Colon (tissue), 2 donors: ENCODE results near the gene MRGPRD.

Experiments
- FAIRE-seq: peaks from 2 replicates; lab custom pipeline; 2012; peaks lifted over from hg19 to GRCh38; lab: Jason Lieb, UNC
- donor health status: control.
- donor health status: control.

Gene MRGPRD, protein sequence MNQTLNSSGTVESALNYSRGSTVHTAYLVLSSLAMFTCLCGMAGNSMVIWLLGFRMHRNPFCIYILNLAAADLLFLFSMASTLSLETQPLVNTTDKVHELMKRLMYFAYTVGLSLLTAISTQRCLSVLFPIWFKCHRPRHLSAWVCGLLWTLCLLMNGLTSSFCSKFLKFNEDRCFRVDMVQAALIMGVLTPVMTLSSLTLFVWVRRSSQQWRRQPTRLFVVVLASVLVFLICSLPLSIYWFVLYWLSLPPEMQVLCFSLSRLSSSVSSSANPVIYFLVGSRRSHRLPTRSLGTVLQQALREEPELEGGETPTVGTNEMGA

DNA sequence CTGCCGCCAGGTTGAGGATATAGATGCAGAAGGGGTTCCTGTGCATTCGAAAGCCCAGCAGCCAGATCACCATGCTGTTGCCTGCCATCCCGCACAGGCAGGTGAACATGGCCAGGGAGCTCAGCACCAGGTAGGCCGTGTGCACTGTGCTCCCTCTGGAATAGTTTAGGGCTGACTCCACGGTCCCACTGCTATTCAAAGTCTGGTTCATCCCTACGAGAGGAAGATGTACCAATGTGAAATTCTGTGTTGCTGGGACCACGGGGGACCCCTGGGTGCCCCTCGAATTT is at the start of gene MRGPRD:
Gene MRGPRD, minus strand, starts transcription at position 211 of the 290 bp plus-strand sequence. Its CDS starts 0 bp downstream, at position 211.
- FAIRE-seq, result no peak

DNA sequence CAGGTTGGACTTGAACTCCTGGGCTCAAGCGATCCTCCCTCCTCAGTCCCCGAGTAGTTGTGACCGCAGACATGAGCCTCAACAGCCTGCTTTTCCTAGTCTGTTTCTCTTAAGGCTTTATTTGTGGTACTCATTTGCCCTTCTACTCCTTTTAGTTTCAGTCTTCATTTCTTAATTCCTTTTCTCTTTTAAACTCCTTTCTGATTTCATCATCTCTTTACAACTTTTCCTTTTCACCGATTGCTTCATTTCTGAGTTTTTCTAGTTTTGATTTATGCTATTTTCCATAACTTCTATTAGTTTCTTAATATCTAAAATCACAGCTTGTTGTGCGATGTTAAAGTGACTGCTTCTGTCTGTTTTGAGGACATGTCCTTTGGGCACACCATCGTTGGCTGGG is 49.5 kb upstream of the MRGPRD start:
- no peak for FAIRE-seq

DNA sequence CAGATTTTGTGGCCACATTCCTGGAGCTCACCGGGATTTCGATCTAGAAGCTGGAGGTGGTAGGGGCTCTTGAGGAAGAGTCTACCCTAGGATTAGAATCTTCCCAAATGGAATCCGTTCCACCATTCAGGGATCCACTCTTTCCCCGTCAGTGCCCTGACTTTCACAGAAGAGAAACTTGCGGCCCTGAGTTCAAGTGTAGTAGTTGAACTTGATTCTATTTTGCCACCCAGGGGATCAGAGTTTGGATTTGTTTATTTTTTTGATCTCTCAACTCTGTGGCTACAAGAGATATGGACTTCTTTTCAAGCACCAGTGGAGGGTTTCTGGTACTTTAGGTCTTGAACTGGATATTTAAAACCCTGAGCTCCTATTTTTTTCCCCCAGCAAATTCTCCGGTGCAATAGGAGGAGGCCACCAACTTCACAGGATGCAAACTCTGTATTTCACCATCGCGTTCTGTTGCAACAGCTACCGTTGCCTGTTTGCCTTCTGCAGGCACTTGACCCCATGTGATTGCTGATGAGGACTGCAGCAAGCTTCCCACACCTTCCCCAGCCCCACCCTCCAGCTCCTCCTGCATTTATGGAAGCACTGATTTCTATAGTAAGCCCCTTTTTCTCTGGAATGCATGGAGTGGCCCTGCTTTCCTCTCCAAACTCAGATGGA is 47.1 kb upstream of the MRGPRD start:
- FAIRE-seq, result no peak

DNA sequence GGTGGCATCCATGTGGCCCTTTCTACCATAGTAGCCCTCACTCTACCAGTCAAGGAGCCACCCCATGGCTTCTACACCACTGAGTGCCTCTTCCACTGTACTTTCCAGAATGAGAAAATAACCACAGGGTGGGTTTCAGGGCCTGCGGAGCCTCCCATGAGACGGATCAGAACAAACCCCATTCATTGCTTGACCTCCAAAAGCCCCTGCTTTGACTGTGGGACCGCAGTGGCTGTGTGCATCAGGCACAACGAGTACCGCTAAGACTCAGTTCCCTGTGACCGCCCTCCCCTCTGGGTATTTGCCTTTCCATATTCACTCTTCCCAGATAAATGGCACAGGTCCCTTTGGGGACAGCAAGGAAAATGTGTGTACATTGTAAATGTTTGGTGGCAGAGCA is 43.7 kb upstream of the MRGPRD start:
- FAIRE-seq, result no peak

DNA sequence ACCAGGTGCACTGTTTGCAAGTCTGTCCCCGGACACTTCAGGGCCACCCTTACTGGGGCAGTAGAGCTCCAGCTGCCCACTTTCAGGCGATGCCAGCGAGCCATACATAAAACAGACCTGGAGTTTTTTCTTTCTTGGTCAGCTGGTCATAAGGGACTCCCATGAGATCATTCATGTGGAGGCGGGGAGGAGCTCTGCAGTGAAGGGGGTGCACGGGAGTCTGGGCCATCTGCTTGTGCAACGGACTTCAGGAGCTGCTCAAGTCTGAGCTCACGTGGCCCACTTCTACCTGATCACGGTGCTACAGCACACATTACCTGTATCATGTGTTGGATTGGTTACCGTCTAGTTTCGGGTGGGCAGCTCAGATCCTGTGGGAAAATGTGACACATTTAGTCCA is 41.5 kb upstream of the MRGPRD start:
- FAIRE-seq, result no peak

DNA sequence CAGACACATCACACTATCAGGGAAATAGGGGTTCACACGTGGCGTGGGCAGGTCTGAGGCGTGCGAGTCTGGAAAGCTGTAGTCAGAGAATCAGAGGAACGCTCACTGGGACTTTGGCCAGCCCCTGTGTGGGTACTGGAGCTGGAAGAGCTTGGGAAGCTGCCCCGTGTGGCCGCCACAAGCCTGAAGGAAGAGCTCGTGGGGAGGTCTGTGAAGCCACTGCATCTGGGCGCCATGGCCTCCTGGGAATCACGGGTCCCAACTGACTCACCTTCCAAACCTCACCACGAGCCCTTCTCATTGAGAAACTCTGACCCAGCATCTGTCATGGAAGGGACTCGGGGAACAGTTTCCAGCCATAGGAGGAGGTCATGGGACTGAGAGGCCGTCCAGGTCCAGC is 38.1 kb upstream of the MRGPRD start:
- FAIRE-seq, result no peak

DNA sequence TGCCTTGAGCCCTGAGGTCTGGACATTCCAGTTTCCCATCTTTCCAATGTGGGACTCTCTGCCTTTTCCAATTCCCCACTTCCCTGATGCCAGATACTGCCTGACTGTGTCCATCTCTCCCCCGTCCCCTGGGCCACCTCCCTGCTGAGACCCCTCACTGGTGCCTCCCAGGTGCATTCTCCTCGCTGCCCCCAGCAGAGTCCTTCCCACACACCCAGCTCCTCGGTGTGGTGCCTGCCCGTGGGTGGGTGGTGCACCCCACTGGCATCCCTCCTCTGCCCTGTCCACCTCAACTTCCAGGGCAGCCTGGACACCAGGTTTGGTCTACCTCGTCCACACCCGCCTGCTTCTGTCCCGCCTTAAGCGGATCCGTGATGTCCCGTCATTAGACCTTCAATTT is 37.2 kb upstream of the MRGPRD start:
- no peak for FAIRE-seq

DNA sequence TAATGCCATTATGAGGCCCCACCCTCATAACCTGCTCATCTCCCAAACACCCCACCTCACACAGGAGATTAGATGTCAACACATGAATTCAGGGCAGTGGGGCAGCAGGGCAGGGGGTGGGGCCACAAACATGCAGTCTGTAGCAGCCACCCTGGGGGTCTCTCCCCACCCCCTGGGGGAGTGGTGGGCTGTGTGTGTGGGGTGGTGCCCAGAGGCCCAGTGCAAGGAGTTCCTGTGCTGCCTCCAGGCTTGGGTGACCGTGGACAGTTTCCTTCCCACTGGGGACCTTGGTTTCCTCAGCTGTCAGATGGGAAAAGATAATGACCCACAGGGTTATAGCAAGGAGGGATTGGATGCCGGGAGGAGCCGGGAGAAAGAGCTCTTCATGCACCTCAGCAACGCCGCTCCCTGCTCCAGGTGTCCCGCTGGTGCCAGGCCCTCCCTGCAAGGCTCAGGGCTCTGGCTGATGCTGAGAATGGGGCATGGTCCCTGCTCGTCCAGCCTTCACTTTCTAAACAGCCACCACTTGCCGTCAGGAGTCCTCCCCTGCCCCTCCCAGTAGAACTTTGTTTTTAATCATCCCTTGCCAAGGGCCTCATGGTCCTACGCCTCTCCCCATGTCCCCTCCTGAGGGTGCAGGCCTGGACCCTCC is 34.2 kb upstream of the MRGPRD start:
- no peak for FAIRE-seq

DNA sequence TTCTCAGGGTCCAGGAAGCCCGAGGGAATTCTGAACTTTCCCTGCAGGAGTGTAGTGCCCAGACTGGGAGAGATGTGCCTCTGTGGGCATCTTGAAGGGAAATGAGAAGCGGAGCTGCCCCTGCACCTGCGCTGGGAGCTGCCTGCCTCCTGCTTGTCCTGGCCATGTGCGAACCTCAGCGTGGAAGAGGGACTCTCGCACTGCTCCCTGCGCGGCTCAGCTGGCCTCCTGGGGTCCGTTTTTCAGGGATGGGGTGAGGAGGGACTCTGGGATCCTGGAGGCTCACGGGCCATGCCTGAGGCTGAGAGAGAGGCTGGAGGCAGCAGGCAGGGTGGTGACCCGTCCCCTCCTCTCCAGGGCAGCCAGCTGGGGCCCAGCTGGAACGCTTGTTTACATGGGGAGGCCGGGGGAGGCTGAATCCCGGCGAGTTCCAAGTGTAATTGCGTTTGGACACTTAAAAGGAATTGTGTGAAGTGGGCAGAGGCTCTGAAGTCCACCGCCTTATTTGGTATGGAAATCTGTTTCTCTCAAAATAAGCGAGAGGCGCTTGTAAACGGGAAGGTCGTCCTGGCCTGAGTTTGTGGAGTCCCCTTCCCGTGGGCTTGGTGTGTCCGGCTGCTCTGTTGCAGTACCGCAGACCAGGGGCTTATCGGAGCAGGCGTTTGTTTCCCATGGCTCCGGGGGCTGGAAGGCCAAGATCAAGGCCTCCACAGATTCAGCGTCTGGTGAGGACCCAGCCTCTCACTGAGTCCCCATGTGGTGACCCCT is 33.5 kb upstream of the MRGPRD start:
- no peak for FAIRE-seq

DNA sequence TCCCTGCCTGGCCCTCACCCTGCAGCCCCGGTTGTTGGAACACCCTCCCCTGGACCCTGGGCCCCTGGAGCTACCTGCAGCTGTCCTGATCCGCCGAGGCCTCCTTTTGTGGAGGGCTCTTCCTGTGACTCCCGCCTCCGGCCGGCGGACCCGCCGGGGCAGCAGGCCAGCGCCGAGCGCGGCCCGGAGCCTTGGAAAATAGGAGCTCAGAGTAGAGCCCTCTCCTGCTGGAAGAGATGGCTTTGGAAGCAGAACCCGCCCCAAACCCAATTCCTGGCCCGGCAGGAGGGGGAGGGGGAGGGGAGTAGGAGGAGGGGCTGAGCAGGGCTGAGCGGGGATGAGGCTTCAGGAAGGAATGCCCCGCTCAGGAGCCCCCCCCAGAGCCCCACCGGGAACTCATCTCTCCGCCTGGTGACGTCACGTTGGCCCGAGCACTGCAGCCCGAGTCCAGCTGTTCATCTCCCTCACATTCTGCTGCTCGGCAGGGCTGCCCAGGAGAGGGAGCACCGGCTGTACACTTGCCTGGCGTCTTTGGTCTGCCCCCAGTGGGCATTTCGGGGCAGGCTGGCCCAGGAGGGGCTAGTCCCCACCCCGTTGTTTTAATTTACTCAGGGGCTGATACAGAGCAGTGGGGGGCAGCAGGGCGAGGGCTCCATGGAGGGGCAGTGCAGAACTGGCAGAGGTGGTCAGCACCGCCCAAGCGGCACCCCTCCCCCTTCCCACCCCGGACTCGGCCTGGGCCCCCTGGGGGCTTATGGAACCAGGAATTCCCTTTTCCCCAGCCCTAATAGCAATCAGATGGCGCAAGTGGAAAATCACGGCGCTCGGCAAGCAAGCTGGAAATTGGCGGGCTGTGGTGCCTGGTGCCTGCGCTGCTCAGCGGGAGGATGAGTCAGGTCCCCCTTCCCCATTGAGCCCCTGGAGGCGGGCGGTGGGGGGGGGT is 32.5 kb upstream of the MRGPRD start, which contains the start of gene MRGPRF:
Gene MRGPRF, minus strand, starts transcription at position 238 of the 943 bp plus-strand sequence. CDS start 3,345 bp downstream, outside the sequence.
- FAIRE-seq, result no peak

DNA sequence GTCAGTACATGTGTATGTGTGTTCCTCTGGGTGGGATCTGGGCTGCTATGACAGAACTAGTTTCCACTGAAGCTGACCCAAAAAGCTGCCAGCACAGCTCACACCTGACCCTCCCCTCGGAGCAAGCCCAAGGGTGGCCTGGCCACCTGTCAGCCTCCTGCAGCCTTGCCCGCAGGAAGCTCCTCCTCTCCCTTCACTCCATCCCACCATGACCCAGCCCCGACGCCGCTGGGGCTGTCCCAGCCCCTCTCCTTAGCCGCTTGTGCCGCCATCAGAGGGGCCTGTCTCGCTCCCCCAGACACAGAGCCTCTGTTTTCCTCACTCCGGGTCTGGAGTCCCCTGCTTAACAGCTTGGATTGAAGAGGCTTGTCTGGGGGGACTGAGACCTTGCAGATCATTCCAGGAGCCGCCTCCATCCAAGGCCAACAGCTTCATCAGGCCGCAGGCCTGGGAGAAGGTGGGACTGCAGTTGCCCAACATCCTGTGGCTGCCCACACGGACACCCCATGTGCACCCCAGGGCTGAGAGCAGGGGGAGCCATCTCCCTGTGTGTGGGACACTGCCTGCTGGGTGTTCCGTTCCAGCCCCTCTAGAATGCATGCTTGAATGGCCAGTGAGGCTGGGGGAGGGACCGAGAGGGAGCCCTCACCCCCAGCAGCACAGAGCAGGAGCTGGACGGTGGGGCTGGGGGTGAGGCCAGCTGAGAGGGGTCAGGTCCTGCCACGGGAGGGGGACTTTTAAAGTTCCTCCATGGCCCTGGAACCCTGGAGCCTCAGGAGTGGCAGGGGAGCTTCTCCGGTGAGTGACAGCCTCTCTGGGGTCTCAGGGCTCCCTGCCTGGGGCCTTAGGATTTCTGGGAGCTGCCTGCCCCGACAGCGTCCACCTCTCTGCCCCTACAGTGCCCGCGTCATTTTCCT is 31.6 kb upstream of the MRGPRD start:
- FAIRE-seq, result no peak

DNA sequence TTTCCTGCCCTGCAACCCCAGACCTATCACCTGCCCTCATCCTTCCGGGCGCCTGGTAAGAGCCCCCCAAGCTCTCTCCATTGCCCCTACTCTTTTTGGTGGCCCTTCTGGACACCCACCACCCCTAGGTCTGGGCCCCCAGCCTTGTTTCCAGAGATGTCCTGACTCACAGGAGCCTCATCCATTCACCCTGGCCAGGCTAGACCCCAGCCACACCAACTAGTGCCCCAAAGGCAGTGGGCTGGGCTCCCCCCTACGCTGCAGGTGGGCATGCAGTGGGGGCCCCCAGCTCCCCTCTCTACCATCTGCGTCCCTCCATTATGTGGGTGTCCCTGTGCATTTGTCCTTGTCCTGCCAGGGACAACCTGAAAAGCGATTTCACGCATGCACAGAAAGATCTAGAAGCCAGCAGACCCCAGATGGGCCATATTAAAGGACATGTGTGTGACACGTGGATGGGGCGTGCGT is 30.9 kb upstream of the MRGPRD start:
- no peak for FAIRE-seq

DNA sequence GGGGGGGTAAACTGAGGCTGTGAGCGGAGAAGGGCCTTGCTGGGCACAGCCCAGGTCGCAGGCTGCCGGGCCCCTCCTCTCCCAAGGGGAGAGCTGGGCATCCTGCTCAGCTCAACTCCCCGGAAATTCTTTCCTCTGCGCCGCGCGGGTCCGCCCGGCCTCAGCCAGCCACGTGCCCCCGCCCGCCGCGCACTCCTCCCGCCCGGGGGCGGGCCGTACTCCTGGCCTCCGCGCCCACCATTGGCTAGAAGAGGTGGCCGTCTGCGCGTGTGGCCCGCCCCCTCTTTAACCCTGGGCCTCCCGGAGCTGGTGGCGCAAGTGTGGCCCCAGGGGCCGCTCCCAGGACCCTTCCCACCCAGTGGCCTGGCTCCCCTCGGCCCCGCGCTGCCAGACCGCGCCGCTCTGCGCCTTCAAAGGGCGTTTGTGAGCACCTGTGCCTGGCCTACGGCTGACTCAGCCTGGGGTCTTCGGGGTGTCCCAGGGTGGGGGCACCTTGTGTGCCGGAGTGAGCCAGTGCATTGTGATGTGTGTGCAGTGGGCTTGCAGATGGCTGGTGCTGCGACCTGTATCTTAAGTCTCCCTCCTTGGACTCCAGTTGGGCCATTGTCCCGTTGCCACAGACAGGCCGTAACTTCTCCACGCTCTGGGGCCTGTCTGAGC is 30.3 kb upstream of the MRGPRD start:
- FAIRE-seq, result no peak

DNA sequence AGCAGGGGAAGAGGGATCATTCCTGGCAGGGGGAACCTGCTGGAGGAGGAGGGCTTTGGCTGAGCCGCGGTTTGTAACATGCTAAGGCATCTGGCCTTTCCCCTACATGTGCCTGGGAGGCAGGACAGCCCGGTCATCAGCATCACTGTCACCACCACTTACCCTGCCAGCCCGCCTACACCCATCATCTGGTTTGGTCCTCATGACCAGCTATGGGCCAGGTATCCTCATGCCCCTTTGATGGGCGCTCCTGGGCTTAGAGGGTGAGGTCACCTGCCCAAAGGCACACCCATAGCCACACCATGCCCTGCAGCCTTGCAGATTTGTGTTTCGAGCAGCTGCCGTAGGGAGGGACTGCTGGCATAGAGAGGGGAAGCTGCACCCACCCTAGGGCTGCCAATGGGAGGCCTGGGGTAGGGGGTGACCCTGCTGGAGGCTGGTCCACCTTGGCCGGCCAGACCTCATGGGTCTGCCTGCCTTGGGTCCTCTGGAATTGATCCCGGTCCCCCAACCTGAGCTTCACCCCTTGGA is 29.6 kb upstream of the MRGPRD start:
- no peak for FAIRE-seq

DNA sequence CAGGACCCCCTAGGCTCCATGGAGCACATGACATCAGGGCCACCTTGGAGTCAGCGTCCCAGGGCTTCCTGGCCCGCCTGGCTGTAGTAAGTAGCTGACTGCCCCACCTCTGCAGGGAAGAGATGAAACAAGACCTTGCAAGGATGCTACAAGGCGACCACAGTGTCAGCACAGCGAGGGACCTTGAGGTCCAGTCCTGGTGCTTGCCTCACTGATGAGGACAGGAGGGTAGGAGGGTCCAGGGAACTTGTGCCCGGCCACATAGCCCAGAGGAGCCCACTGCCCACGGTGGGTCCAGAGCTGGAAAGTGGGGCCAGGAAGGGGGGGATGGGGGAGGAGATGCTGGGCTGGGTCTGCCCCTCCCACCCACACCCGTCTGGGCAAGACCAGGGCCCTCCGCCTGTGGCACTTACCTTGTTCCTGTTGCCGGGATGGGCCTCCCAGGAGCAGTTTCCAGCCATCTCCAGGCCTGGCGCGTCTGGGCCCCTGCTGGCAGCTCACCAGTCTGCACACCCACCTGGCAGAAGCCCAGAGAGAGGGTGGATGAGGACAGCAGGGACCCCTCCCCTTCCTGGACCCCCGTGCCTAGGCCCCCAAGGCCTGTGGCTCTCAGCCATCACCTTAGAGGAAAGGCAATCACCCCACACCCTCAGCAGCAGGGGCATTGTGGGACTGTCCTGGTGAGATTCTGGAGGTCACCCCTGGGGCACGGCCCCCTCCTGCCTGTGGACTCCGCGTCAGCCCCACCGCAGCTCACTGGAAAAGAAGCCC is 28.8 kb upstream of the MRGPRD start:
- no peak for FAIRE-seq

DNA sequence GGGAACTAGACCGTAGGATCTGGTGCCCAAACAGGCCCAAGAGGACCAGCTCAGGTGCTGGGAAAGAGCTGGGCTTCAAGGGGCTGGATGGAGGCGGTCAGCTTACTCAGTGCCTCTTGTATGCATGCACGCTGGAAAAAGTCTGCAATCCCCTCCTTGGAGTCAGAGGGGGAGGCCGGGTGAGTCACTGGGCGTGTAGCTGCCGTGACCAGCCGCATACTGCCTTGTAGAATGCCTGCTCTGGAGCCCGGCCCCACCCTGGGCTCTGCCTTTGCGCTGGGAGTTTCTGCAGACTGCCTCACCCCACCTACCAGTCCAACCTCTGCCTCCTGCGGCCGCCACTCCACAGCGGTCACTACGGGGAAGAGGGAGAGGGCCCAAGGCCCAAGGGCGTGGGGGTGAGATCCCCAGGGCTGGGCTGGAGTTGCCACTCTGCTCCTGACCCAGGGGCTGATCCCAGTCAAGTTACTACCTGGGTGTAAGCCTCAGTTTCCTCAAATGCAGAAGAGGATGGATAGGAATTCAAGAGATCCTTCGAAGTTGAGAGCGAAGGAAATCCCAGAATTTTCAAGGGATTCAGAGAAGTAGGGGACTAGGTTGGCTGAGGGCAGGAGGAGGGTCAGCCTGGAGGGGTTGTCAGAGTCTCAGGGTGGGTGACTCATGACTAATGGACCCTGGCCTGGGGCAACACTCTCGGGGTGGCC is 28.1 kb upstream of the MRGPRD start:
- no peak for FAIRE-seq

DNA sequence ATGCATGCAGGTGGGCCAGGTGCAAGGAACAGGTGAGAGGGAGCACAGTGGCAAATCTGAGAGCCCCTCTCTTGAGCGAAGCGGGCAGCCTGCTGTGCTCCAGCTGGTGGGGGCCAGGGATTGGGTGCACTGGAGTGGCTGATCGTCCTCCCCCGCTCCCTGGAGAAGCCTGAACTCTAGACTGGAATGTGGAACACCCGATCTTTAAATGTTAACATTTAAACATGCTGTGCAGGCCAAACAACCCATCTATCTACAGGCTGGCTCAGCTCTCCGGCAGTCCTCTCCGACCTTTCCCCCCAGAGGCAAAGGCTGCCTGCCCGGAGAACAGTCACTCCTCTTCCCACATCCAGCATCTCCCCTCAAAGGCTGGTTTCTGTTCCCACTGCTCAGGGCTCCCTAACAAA is 27.2 kb upstream of the MRGPRD start:
- no peak for FAIRE-seq

DNA sequence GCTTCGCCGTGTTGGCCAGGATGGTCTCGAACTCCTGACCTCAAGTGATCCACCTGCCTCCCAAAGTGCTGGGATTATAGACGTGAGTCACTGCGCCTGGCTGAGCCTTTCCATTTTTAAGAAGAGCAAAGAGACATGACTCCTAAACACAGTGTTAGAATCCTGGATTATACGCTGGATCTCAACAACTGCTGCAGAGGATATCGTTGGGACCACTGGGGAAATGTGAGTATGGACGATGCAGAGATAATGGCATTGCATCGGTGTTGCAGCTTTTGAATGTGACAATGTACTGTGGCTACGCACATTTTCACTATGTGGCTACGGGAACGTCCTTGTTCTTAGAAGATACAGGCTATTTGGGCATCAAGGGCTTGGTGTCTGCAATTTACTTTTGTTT is 26.0 kb upstream of the MRGPRD start:
- no peak for FAIRE-seq
